HG03060 (cell line): Measurements from ENCODE around the gene MYO9A.

ENCODE experiments used
- ATAC-seq: cut with Tn5 transposase; IDR thresholded peaks from one replicate; pipeline ENCODE4 v1.9.1; 2021; ENCODE audit warnings: low read depth, moderate number of reproducible peaks; ENCODE audit not compliant: unreplicated experiment

MYO9A gene

GRCh38 chr15:71790081-71790480, 327.9 kb downstream of the MYO9A start:
- ATAC-seq: no peak

GRCh38 chr15:71789616-71790015, 328.3 kb downstream of the MYO9A start:
- ATAC-seq: no peak

GRCh38 chr15:71788646-71789579, 329.0 kb downstream of the MYO9A start:
- ATAC-seq: no peak

GRCh38 chr15:71786673-71787072, 331.3 kb downstream of the MYO9A start:
- no peak for ATAC-seq

- no peak for ATAC-seq
Measured at GRCh38 chr15:71785996-71786395, 332.0 kb downstream of the MYO9A start.

- no peak for ATAC-seq
Measured at GRCh38 chr15:71784719-71785118, 333.2 kb downstream of the MYO9A start.

- no peak for ATAC-seq
Measured at GRCh38 chr15:71782422-71783165, 335.4 kb downstream of the MYO9A start.

GRCh38 chr15:71781965-71782265, 336.0 kb downstream of the MYO9A start:
- no peak for ATAC-seq

GRCh38 chr15:71781179-71781964, 336.6 kb downstream of the MYO9A start:
- ATAC-seq: no peak

GRCh38 chr15:71780115-71780976, 337.6 kb downstream of the MYO9A start:
- ATAC-seq: no peak

- ATAC-seq: no peak
Measured at GRCh38 chr15:71779073-71779797, 338.7 kb downstream of the MYO9A start.

GRCh38 chr15:71777216-71777943, 340.6 kb downstream of the MYO9A start:
- no peak for ATAC-seq

GRCh38 chr15:71776304-71776703, 341.6 kb downstream of the MYO9A start:
- no peak for ATAC-seq

- no peak for ATAC-seq
Measured at GRCh38 chr15:71775856-71776255, 342.1 kb downstream of the MYO9A start.

- no peak for ATAC-seq
Measured at GRCh38 chr15:71773206-71773859, 344.6 kb downstream of the MYO9A start.
